Vagina (tissue), 2 donors: ENCODE measurements around the gene GLUL. TPM values are rescaled to one million over a fixed set of nuclear protein-coding genes. Genes with fewer than 3 reads are reported as not detected.
A peak's percentile ranks its signal among the peaks of the same experiment; 100 is the strongest.
"Not testable (repeated sequence)": the region's sequence is repeated elsewhere in the genome, so short reads cannot be mapped to it uniquely, and the experiment has no call there.

Experiments
- DNase-seq, 2 donors: peaks; one replicate each; pipeline ENCODE4 v3.0.0-alpha.2; 2017; ENCODE audit errors: extremely low spot score in 2 of 2
- H3K27ac ChIP-seq: fragments of 200-600 bp; sonication (generic); one replicate; pipeline ENCODE4 v1.5.1; 2019
- H3K27me3 ChIP-seq: fragments of 200-600 bp; sonication (generic); one replicate; pipeline ENCODE4 v1.5.1; 2019
- H3K36me3 ChIP-seq, 2 donors: fragments of 200-600 bp; sonication (generic); one replicate each; pipeline ENCODE4 v1.5.1; 2017 to 2019
- H3K4me1 ChIP-seq: fragments of 200-600 bp; sonication (generic); one replicate; pipeline ENCODE4 v1.5.1; 2019
- H3K4me3 ChIP-seq, 2 donors: fragments of 200-600 bp; sonication (generic); 1 replicate in 1 of 2; 2 replicates in 1 of 2; pipeline ENCODE4 v1.5.1; 2016 to 2019
- H3K9me3 ChIP-seq: fragments of 200-600 bp; sonication (generic); one replicate; pipeline ENCODE4 v1.5.1; 2019
- CTCF ChIP-seq, 3 experiments: fragments of 450-650 bp in 2 of 3; fragments of 200-600 bp in 1 of 3; sonication (generic) in 1 of 3; IDR thresholded peaks; one replicate each; pipeline ENCODE4 v1.5.1; 2017 to 2019; ENCODE audit warnings: antibody characterized with exemption in 3 of 3, mild to moderate bottlenecking in 2 of 3, moderate library complexity in 2 of 3
- POLR2A ChIP-seq, 2 donors: fragments of 450-650 bp; IDR thresholded peaks; one replicate each; pipeline ENCODE4 v1.6.1; 2017; ENCODE audit warnings: antibody characterized with exemption in 2 of 2, mild to moderate bottlenecking in 2 of 2, moderate library complexity in 2 of 2
- POLR2AphosphoS5 ChIP-seq, 2 donors: sonication (generic); formaldehyde crosslinking; IDR thresholded peaks; one replicate each; pipeline ENCODE4 v1.9.0; 2017; ENCODE audit warnings: antibody characterized with exemption in 2 of 2, mild to moderate bottlenecking in 2 of 2, low read depth in 1 of 2; ENCODE audit not compliant: insufficient read depth in 1 of 2
- intact Hi-C: fragments of 100-400 bp; cut with DNase I; formaldehyde crosslinking; loops from one replicate; pipeline ENCODE4 v1.15.1; 2023
- total RNA-seq: library from RNA; depleted of rRNA; stranded (reverse); fragments of >200 nt; gene quantifications from one replicate; pipeline ENCODE4 v1.2.3, GENCODE V29; 2016

Gene GLUL
- total RNA-seq, 1 donor from 2014 or later, result 2,462 TPM

DNA sequence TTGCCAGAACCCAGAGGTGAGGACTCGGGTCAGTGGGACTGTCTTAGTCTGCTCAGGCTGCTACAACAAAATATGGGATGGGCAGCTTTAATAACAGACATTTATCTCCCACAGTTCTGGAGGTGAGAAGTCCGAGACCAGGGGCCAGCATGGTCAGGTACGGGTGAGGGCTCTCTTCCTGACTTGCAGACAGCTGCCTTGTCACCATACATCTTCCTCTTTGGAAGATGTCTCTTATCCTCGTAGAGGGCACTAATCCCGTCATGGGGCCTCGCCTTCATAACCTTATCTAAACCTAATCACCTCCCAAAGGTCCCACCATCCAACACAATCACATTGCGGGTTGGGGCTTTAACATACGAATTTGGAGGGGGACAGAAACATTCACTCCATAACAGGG lies 51.9 kb downstream of the GLUL start:
- TF ChIP-seq CTCF (IDR thresholded peaks at IDR 0.05) (no peak), POLR2AphosphoS5 (IDR thresholded peaks at IDR 0.05; ENCODE audit: insufficient read depth in 1 of 2, low read depth in 1 of 2) (no peak), POLR2A (IDR thresholded peaks at IDR 0.05) (no peak)
- Histone ChIP-seq H3K36me3 (no peaks in the 10 kb centered on the region), H3K4me3 (no peak overlapping the region), H3K27me3 (no peaks in the 10 kb centered on the region), H3K4me1 (peaks cover 14% of the 10 kb centered on the region), H3K9me3 (no peaks in the 10 kb centered on the region), H3K27ac (peak overlapping the region; percentile 77)
- no peak for DNase-seq
- intact Hi-C loops, result no loop called here

DNA sequence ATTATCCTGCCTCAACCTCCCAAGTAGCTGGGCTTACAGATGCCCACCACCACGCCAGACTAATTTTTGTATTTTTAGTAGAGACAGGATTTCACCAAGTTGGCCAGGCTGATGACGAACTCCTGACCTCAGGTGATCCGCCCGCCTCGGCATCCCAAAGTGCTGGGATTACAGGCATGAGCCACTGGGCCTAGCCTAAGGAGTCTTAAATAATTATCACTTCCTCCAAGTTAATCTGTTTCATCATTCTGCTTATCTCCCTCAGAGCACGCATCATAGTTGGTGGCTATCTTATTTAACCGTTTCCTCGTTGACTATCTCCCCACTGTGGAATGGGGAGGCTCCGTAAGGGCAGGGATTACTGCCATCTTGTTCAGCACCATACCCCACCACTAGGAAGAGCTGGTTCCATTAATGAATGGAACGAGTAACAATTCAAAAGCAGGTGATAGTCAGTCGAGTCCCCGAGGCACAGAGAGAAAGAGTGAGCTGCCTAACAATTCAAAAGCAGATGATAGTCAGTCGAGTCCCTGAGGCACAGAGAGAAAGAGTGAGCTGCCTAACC lies 52.7 kb downstream of the GLUL start:
- Histone ChIP-seq H3K4me3 (no peak overlapping the region), H3K27me3 (no peaks in the 10 kb centered on the region), H3K9me3 (no peaks in the 10 kb centered on the region), H3K36me3 (no peaks in the 10 kb centered on the region), H3K27ac (peak overlapping the region; percentile 77), H3K4me1 (peaks cover 14% of the 10 kb centered on the region)
- no peak for DNase-seq
- no peak for TF ChIP-seq POLR2AphosphoS5 (IDR thresholded peaks at IDR 0.05; ENCODE audit: insufficient read depth in 1 of 2, low read depth in 1 of 2)
- no peak for TF ChIP-seq CTCF (IDR thresholded peaks at IDR 0.05)
- no peak for TF ChIP-seq POLR2A (IDR thresholded peaks at IDR 0.05)
- intact Hi-C loops, result no loop called here

DNA sequence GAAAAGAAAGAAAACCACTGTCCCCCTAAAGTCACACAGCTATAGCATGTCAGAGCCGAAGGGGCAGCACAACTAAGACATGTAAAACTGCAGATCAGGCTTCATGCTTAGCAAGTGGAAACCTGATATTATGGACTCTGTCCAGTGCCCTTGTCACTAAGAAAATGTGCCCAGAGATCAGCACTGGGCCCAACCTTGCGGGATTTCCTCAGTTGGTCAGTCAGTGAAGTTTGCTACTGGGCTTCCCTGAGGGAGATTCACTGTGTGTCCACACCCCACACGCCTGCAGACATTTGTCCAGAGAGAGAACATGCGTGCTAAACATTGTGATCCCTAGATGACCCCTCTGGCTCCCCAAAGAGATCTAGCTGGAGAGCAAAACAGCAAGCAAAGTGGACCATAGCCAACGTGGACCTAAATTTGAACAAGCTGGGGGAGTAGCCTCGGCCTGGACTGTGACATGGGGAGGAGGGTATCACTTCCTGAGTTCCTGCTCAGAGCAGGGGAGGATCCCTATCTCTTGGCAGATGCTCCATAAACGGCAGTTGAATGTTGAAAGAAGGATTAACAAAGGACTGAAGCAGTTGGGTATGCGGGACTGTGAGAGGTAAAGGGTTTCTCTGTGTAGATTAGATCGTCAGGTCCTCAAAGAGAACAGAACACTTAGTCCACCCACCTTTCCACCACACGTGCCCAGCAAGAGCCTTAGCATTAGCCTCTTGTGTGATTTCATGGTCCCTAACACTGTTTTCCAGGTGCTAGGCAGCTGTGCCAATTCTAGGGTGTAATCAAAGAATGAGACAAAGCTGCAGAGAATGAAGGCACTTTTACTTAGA lies 53.6 kb downstream of the GLUL start:
- intact Hi-C loops, result no loop called here
- no peak for DNase-seq

DNA sequence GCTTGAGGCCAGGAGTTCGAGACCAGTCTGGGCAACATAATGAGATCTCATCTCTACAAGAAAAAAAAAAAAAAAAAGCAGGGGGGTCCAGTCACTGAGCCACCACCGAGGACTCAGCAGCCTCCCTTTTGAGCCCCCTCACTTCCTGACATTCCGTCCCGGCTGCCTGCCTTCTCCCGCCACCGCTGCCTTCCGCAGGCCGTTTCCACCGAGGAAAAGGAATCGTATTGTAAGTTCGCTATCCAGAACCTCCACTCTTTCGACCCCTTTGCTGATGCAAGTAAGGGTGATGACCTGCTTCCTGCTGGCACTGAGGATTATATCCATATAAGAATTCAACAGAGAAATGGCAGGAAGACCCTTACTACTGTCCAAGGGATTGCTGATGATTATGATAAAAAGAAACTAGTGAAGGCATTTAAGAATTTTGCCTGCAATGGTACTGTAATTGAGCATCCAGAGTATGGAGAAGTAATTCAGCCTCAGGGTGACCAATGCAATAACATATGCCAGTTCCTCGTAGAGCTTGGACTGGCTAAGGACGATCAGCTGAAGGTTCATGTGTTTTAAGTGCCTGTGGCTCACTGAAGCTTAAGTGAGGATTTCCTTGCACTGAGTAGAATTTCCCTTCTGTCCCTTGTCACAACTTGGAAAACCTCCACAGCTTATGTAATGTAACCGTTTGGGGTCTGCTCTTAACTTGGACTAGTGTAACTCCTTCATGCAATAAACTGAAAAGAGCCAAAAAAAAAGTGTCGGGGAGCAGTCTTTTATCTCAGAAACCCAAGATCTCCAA lies 55.6 kb downstream of the GLUL start:
- Histone ChIP-seq H3K27me3 (no peaks in the 10 kb centered on the region), H3K4me3 (no peak overlapping the region), H3K4me1 (peaks cover 14% of the 10 kb centered on the region), H3K36me3 (no peaks in the 10 kb centered on the region), H3K27ac (no peak overlapping the region), H3K9me3 (no peaks in the 10 kb centered on the region)
- no peak for TF ChIP-seq POLR2A (IDR thresholded peaks at IDR 0.05)
- no peak for TF ChIP-seq POLR2AphosphoS5 (IDR thresholded peaks at IDR 0.05; ENCODE audit: insufficient read depth in 1 of 2, low read depth in 1 of 2)
- TF ChIP-seq CTCF (IDR thresholded peaks at IDR 0.05), result no peak
- intact Hi-C loops, result no loop called here
- DNase-seq, result no peak

More for the DNA sequence above, 53.6 kb downstream of the GLUL start:
- Histone ChIP-seq H3K36me3 (no peaks in the 10 kb centered on the region), H3K4me3 (no peak overlapping the region), H3K9me3 (no peaks in the 10 kb centered on the region), H3K27me3 (no peaks in the 10 kb centered on the region), H3K27ac (peak overlapping the region; percentile 77), H3K4me1 (peaks cover 14% of the 10 kb centered on the region)
- peak in 1 of 2 donors; percentile 17 for TF ChIP-seq POLR2AphosphoS5 (IDR thresholded peaks at IDR 0.05; ENCODE audit: insufficient read depth in 1 of 2, low read depth in 1 of 2)
- no peak for TF ChIP-seq POLR2A (IDR thresholded peaks at IDR 0.05)

GRCh38 chr1:182333071-182333571 lies 58.5 kb downstream of the GLUL start:
- DNase-seq, H3K36me3 ChIP-seq, H3K9me3 ChIP-seq, H3K4me3 ChIP-seq, H3K27me3 ChIP-seq, H3K27ac ChIP-seq, intact Hi-C loops: not testable (repeated sequence)
- H3K4me1 ChIP-seq, result peaks cover 12% of the 10 kb centered on the region
